Hippocampal formation (tissue), 2 donors: ENCODE results near the gene F11.
"Not testable (repeated sequence)": the region's sequence is repeated elsewhere in the genome, so short reads cannot be mapped to it uniquely, and the experiment has no call there.

Experiments
- DNase-seq, 2 donors: peaks; one replicate each; lab custom pipeline; 2025; lab: John Stamatoyannopoulos, UW

Gene F11

DNA sequence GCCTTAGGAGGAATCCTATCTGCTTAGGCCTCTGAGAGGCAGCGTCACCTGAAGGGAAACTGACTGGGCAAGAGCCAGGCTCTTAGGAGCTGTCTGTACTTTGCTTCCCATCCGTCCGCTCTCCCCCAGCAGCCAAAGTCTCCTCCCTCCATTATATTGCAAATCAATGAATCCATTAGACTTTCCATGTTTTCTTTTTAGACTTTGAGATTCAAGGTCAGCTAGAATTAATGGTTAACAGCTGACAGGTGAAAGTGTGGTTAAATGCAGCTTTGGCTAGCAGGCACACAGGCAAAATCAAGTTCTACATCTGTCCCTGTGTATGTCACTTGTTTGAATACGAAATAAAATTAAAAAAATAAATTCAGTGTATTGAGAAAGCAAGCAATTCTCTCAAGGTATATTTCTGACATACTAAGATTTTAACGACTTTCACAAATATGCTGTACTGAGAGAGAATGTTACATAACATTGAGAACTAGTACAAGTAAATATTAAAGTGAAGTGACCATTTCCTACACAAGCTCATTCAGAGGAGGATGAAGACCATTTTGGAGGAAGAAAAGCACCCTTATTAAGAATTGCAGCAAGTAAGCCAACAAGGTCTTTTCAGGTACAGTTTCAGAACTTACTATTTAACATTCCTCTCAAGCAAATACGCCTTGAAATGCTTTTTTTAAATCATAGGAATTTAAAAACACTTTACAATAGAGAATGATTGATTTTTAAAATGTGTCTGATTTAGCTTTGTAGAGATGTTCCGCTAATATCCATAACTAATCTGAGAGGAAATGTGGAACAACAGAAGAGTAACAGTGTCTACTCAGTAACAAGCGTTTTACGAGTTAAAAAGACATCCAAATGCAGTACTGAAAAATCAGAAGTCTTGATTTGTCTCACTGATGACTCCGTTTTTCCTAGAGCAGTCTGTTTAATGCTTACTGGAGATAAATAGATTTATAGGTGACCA, at the start of gene F11:
Gene F11, plus strand, starts transcription at position 507 of the 970 bp plus-strand sequence. CDS start 948 bp downstream, outside the sequence.
- no peak for DNase-seq

DNA sequence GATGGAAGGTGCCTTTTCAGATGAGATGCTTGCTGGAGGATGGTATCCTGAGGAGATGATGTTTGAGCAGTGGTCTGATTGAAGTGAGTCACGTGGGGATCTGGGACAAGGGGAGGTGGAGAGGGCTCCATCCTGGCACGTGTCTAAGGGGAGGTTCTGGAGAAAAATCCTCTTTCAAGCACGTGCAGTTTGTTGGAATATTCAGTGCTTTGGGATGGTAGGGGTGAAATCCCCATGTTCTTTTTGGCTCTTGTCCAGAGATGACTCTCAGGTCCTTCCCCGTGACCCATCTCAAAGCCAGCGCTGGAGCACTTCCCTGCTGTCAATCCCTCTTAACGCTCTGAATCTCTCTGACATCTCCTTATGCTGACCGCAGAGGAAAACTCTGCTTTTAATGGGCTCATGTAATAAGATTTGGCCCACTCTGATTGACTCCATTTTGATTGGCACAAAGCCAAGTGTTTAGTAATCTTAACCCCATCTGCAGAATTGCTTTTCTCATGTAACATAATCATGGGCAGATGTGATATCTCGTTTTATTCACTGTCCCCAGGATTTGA, 49.4 kb upstream of the F11 start:
- DNase-seq: no peak

DNA sequence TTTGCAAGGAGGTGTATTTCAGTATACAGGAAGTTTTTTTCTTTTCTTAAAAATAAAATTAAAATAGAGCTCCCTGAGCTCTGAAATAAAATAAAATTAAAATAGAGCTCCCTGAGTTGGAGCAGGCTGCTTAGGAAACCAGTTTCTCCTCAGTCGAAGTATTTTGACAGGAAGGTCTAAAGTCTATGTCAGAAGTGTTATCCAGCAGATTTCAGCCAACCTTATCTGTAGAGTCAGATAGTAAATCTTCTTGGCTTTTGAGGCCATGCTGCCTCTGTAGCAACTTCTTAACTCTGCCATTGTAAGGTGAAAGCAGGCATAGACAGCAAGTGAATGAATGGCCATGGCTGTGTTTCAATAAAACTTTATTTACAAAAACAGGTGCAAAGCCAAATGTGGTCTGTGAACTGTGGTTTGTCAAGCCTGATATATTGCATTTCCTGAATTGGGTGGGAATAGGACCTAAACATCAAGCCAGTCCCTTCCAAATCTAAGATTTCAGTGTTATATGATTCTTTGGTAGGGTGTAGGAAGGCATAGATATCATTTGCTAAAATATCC, 48.2 kb upstream of the F11 start:
- no peak for DNase-seq

DNA sequence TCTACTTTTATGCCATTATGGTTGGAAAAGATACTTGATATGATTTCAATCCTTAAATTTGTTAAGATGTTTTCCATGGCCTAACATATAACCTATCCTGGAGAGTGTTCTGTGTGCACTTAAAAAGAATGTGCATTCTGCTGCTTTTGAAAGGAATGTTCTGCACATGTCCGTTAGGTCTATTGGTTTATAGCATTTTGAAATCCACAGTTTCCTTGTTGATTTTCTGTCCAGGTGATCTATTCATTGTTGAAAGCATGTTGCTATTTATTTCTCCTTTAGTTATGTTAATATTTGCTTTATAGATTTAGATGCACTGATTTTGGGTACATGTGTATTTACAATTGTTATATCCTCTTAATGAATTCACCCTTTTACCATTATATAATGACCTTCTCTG, 44.4 kb upstream of the F11 start:
- DNase-seq: no peak

DNA sequence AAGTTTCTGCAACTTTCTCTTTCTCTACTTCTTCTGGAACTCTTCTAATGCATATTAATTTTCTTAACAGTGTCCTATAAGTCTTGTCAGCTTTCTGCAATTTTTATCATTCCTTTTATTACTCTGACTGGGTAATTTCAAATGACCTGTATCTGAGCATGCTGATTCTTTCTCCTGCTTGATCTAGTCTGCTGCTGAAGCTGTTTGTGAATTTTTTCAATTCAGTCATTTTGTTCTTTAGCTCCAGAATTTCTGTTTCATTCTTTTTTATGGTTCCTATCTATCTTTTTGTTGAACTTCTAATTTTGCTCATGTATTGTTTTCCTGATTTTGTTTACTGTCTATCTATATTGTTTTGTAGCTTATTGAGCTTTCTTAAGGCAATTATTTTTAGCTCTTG, 40.1 kb upstream of the F11 start:
- DNase-seq: no peak

DNA sequence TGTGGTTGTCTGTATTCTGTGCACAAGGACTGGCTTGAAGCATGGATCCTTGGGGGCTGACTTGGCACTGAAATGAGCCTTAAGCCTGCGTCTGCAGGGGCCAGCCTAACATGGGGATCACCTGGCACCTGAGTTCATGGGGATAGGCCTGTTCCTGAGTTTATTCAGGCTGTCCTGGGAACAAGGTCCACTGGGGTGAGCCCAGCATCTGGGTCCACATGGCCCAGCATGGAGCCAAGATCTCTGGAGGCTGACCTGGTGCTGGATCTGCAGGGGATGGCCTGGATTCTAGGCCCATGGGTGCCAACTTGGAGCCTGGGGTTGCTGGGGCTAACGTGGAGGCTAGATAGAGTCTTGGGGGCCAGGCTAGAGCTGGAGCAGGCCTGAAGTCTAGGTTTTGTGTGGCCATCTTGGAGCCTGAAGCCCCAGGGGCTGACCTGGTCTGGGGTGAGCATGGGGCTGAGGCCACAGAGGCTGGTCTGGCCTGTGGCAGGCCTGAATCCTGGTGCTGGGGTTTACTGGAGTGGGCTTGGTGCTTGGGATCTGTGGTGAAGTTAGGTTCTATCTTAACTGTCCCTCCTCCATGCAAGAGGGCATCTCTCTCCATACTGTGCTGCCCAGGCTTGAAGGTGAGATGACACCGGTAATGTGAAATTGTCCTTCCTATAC, 39.3 kb upstream of the F11 start:
- no peak for DNase-seq

DNA sequence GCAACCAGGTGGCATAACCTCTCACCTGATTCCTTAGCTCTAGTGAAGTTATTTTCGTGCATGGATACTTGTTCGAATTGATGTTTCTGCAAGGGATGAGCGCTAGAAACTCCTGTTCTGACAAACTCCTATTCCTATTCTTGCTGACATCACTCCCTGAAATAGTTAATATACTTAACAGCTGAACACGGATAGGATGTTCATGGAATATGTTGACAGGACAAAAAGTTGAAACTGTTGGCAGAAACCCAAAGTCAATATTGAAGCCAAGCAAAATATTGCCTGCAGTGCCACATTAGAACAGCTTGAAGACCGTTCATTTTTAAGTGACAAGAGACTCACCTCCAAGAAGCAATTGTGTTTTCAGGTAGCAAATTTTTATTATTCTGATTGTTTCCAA, 38.8 kb upstream of the F11 start, which contains the start of gene KLKB1:
Gene KLKB1, plus strand, starts transcription at position 287 of the 400 bp plus-strand sequence. CDS start 689 bp downstream, outside the sequence.
- DNase-seq: no peak

DNA sequence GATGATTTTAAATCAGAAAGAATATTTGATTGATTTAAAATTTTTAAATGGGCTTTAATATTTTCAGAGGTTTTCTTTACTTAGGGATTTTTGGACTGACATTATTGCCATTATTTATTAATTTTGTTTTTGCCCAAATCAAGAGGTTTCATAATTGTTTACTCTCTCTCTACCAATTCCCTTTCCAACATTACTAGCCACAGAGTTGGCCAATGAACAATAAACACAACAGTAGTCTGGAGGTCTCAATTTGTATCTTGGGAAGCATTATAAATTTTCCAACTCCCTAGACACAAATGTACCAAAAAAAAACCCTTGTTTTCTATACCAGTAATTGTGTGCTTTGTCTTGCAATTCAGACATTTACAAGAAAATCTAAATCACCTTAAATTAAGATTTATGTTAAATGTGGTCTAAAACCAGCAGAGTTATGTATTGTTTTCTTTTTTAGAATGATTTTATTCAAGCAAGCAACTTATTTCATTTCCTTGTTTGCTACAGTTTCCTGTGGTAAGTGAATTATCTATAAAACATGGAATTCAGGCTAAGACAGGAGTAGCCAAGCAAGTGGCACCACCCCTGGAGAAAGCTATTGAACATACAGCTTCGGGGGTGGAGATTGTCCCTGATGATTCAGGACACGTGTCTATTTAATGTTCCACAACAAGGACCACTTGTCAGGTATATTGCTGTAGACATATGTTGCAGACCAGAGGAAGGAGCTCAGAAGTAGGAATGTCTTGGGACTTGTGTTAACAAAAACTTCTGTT, 38.1 kb upstream of the F11 start:
- no peak for DNase-seq

DNA sequence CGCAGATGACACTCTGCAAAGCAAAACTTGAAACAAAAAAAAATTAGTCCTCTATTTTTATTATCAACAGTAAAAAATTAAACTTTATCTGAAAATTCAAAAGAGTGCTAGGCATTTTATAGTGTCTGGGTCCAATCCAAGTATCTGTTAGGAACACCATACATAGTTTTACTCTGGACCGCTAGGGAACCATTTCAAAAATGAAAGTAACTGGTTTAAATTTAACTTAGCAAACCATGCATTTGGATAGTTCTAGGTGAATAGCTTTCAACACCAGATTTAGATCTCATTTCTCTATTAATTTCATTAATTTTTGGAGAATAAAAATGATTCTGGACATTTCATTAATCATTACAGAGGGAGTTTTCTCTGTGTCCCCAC, 37.5 kb upstream of the F11 start:
- no peak for DNase-seq

DNA sequence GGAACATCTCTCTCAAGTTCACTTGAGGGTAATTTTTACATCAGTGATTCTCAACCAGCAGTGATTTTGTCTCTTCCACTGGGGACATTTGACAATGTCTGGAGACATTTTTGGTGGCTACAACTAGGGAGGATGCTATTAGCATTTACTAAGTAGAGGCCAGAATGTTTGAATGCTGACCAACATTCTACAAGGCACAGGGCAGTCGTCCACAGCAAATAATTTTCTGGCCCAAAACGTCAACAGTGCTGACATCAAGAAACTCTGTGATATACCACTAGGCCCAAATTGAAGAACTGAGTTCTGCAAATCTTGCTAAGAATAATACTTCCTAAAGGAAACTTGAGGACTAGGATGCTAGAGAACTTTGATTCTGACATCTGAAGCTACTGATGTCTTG, 31.6 kb upstream of the F11 start:
- DNase-seq: no peak

DNA sequence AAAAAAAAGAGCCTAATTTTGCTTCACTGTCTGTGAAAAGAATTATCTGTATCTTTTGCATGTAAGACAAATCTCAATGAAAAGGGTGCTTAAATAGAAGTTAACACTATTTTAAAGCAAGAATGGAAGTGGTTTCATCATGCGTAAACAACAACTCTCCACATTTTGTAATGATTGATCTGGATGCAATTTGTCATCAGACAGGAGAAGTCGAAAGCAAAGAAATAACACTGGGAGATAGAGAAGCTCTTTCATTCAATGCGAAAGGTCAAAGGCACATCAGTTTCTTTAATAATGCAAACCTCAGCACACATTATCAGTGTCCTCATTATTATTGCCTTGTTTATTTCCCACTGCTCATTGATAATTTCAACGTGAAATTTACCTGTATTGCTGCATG, 29.9 kb upstream of the F11 start:
- DNase-seq: no peak

DNA sequence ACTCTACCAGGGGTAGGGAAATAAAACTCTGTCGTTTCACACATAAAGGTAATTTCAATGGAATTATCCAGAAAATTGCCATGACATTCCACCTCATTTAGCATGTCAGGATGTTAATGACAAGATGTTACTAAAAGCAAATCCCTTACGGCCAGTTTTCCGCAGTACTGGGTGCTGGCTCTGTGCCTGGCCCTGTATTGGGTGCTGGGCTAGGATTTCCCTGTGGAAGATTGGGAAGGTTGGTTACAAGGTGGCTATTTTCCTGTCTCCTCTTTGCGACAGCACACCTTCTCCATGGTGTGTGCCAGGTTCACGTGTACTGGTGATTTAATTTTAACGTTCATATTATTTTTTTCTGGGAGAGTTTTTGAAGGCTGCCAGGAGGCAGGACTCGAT, 25.5 kb upstream of the F11 start:
- no peak for DNase-seq

DNA sequence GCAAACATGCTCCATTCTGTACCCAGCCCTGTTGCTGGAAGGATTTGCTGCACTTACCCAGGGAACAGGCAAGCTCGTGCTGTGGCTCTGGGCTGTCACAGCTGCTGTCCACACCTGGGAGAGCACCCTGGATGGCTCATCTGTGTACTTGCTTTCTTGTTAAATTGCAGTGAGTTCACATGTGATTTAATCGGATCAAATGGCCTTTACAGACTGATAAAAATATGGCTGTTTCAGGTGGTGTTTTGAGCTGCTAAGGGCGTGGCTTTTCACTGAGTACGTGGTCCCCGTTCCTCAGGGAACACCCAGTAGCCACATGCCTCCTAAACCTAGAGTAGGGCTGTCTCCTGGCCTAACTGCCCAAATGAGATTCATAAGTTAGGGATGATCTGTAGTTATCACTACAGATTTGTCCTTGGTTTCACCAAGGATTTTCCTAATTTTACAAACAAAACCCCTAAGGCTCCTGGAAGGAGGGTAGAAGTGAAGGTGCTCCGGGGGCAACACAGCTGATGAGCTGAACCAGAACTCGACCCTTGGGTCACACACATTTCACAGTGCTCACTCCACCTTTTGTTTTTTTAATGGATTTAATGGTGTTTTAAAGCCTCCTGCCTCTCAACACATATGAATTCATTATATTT, 25.0 kb upstream of the F11 start:
- no peak for DNase-seq

DNA sequence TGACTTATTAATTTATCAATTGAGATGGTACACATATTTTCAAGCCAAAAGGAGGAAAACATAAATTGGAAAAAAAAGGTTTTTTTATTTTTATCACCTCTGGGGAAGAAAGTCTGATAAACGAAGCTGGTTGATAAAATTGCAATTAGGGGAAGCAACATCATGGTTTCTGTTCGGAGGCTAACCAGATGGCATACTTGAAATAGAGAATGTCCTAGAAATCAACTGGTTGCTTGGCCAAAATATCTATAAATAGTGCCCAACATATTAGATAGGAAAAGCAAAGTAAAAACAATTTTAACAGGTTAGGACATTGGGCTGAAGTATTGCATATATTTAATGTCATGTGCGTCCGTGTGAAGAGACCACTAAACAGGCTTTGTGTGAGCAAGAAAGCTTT, 24.4 kb upstream of the F11 start:
- no peak for DNase-seq

DNA sequence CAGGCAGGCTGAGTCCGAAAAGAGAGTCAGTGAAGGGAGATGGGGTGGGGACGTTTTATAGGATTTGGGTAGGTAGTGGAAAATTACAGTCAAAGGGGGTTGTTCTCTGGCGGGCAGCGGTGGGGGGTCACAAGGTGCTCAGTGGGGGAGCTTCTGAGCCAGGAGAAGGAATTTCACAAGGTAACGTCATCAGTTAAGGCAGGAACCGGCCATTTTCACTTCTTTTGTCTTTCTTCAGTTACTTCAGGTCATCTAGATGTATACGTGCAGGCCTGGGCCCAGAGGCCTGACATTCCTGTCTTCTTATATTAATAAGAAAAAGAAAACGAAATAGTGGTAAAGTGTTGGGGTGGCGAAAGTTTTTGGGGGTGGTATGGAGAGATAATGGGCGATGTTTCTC, 24.0 kb upstream of the F11 start:
- DNase-seq: not testable (repeated sequence)

DNA sequence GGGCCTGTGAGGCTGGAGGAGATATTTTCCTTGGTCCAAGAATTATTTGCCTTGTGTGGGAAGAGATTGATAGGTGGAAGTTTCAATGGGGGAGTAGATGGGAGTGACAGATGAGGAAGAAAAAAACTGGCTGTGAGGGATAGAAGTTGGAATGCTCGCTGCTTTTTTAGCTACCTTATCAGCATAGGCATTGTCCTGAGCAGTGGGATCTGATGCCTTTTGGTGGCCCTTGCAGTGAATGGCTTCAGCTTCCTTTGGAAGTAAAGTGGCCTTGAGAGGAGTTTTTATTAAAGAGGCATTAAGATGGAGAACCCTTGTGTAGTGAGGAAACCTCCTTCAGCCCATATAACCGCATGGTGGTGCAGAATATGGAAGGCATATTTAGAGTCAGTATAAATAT, 22.7 kb upstream of the F11 start:
- no peak for DNase-seq

DNA sequence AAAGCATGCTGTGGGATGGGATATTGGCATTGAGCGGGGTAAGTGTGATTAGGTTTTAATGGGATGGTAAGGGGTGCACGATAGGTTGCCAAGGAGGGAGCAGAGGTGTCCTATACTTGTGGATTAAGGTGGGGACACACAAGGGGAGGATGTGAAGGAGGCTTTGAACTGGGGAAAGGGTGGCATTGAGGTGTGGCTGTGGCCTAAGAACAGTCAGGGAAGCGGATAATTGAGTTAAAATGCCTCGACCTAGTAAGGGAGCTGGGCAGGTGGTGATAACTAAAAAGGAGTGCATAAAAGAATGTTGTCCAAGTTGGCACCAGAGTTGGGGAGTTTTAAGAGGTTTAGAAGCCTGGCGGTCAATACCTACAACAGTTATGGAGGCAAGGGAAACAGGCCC, 21.2 kb upstream of the F11 start:
- DNase-seq: no peak

DNA sequence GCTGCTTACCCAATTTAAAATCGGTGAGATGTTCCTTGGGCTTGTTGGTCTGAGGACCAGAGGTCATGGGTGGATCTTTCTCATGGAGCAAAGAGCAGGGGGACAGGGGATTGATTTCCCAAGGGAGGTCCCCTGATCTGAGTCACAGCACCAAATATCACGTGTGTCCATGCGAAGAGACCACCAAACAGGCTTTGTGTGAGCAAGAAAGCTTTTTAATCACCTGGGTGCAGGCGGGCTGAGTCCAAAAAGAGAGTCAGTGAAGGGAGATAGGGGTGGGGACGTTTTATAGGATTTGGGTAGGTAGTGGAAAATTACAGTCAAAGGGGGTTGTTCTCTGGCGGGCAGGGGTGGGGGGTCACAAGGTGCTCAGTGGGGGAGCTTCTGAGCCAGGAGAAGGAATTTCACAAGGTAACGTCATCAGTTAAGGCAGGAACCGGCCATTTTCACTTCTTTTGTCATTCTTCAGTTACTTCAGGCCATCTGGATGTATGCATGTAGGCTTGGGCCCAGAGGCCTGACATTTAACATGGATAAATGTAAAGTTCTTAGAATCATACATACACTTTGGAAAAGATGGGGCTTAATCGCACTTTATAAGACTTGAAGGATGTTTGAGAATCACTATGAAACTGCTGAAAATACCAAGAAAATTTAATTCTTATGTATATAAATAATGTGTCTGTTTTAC, 18.8 kb upstream of the F11 start:
- DNase-seq: not testable (repeated sequence)

DNA sequence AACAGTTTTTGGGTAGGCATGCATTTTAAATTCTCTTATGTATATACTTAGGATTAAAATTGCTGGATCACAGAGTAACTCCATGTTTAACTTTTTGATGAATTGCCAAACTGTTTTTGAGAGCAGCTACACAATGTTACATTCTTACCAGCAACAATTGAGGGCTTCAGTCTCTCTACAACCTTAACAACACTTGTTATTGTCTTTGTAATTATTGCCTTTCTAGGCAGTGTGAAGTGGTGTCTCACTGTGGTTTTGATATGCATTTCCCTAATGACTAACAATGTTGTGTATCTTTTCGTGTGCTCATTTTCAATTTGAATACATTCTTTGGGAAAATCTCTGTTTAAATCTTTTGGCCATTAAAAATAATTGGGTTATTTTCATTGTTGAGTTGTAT, 17.3 kb upstream of the F11 start:
- no peak for DNase-seq
